ENCODE results near the gene HOXA3.

HOXA3 gene

DNA sequence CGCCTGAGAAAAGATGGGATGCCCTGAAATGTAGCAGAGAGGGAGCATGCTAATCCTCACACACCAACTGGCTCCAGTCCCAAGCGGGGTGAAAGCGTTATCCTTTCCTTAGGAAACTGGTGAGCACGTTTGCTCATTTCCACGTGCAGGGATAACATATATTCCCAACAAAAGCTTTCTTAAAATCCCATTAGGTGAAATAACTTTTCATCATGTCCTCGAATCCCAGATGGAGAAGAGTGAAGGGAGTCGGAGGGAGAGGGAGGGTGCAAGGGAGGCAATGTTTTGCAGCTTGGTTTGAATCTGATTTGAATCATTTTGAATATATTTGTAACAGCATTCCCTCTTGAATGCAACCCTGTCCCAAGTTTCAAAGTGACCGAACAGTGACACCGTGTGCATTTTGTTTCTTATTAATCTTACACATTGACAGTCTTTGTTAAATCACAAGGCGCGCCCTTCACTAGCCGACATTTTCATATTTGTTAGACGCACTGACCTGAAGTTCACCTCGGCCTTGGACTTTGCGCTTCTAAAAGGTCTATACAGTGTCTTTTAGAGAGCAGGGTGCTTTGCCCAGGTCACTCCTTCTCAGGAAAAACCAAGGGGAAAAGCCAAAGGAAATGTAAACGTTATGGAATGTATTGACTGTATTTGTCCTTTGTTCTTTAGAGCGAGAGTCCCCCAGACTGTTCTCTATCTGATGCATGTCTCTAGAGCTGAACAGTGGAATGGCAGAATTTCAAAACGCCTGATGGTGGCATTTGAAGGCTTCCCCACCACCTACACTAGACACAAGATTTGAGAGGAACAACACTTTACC lies 18.8 kb downstream of the HOXA3 start:
- DNase-seq (ENCODE audit: low spot score) = no peak
- peaks cover 11% of the 10 kb centered on the region for H3K4me1 Mint-ChIP-seq (ENCODE audit: low read depth)
- peaks cover 2% of the 10 kb centered on the region for H3K36me3 Mint-ChIP-seq (ENCODE audit: low read depth)
- H3K27me3 Mint-ChIP-seq (ENCODE audit: low read depth) = peaks cover 65% of the 10 kb centered on the region
- no peak overlapping the region for H3K4me3 Mint-ChIP-seq
- no peak overlapping the region for H3K27ac Mint-ChIP-seq
- H3K9me3 Mint-ChIP-seq = no peaks in the 10 kb centered on the region

- H3K4me1 Mint-ChIP-seq (ENCODE audit: low read depth) = peaks cover 11% of the 10 kb centered on the region
- no peak overlapping the region for H3K4me3 Mint-ChIP-seq
- peaks cover 64% of the 10 kb centered on the region for H3K27me3 Mint-ChIP-seq (ENCODE audit: low read depth)
- H3K36me3 Mint-ChIP-seq (ENCODE audit: low read depth) = peaks cover 2% of the 10 kb centered on the region
- H3K9me3 Mint-ChIP-seq = no peaks in the 10 kb centered on the region
- no peak for DNase-seq (ENCODE audit: low spot score)
- H3K27ac Mint-ChIP-seq = no peak overlapping the region
Observed at GRCh38 chr7:27132978-27133377, 19.4 kb downstream of the HOXA3 start.

DNA sequence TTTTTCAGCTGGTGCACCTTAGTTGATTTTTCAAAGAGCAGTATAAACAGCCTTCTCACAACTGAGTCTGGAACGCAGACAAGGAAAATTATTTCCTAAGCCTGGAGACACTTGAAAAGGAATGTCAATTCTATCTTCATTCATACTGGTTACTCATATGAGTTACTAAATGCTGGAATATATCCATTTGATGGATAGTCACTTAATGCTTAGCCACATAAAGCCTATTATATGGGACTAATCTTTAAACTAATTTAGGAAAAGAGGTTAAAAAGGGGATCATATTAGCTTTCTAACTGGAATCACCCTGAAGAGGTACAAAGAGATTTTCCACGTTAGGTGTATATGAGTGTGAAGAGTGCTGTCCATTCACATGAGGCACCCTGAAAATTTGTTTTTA lies 20.2 kb downstream of the HOXA3 start:
- Mint-ChIP-seq H3K27ac (no peak overlapping the region), H3K9me3 (no peaks in the 10 kb centered on the region), H3K36me3 (ENCODE audit: low read depth) (peaks cover 2% of the 10 kb centered on the region), H3K4me3 (peak overlapping the region; percentile 12), H3K4me1 (ENCODE audit: low read depth) (peaks cover 11% of the 10 kb centered on the region), H3K27me3 (ENCODE audit: low read depth) (peaks cover 63% of the 10 kb centered on the region)
- DNase-seq (ENCODE audit: low spot score) = no peak

- no peaks in the 10 kb centered on the region for H3K9me3 Mint-ChIP-seq
- H3K4me1 Mint-ChIP-seq (ENCODE audit: low read depth) = peaks cover 11% of the 10 kb centered on the region
- peaks cover 2% of the 10 kb centered on the region for H3K36me3 Mint-ChIP-seq (ENCODE audit: low read depth)
- H3K27ac Mint-ChIP-seq = no peak overlapping the region
- DNase-seq (ENCODE audit: low spot score) = no peak
- peak overlapping the region; percentile 55 for H3K4me3 Mint-ChIP-seq
- H3K27me3 Mint-ChIP-seq (ENCODE audit: low read depth) = peaks cover 65% of the 10 kb centered on the region
Observed at GRCh38 chr7:27131390-27131819, 21.0 kb downstream of the HOXA3 start.

DNA sequence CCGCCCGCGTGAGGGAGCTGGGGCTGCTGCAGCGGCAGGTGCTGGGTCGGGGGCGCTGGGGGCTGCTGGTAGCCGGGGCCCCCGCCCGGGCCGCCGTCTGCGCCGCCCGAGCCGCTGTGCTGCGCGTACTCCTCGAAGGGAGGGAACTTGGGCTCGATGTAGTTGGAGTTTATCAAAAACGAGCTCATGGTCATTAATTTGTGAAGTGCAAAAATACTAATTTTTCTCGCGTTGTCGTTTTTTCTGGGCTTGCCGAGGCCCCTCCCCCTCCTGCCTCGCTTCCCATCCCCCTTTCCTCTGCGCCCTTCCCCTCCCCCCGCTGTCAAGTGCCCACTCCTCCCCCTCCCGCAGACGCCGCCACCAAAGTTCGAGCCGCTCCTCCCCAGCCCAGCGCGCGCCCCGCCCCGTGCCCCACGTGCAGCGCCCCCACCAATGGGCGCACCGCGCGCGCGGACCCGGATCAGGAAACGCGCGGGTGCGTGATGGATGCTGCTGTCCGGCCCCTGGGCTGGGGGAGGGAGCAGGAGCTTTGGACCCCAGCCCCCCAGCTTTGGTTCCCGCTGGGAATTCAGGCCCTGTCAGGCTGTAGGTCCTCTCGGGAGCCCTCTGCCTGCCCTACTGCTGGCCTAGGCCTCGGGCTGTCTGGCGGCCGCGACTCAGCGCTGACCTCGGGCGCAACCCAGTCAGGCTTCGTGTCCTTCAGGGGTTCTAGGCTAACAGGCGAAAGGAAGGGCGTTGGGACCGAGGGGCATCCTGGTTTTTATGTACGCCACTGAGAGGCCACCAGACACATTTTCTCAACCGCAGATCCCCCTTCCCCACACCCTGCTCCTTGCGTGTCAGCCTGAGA lies 21.6 kb downstream of the HOXA3 start, which contains the start of gene HOXA4:
Gene HOXA4, minus strand, starts transcription at position 218 of the 850 bp plus-strand sequence. Its CDS starts 24 bp downstream, at position 194.
- Mint-ChIP-seq H3K36me3 (ENCODE audit: low read depth) (peaks cover 2% of the 10 kb centered on the region), H3K27me3 (ENCODE audit: low read depth) (peaks cover 64% of the 10 kb centered on the region), H3K27ac (no peak within 1 kb of the TSS), H3K4me1 (ENCODE audit: low read depth) (peaks cover 11% of the 10 kb centered on the region), H3K9me3 (no peaks in the 10 kb centered on the region), H3K4me3 (peak within 1 kb of the TSS; percentile 65)
- peak; percentile 64 for DNase-seq (ENCODE audit: low spot score)

- H3K27me3 Mint-ChIP-seq (ENCODE audit: low read depth) = peaks cover 61% of the 10 kb centered on the region
- H3K4me1 Mint-ChIP-seq (ENCODE audit: low read depth) = peaks cover 9% of the 10 kb centered on the region
- H3K27ac Mint-ChIP-seq = no peak overlapping the region
- peaks cover 2% of the 10 kb centered on the region for H3K36me3 Mint-ChIP-seq (ENCODE audit: low read depth)
- DNase-seq (ENCODE audit: low spot score) = no peak
- no peak overlapping the region for H3K4me3 Mint-ChIP-seq
- H3K9me3 Mint-ChIP-seq = no peaks in the 10 kb centered on the region
Observed at GRCh38 chr7:27129729-27130539, 22.4 kb downstream of the HOXA3 start.

DNA sequence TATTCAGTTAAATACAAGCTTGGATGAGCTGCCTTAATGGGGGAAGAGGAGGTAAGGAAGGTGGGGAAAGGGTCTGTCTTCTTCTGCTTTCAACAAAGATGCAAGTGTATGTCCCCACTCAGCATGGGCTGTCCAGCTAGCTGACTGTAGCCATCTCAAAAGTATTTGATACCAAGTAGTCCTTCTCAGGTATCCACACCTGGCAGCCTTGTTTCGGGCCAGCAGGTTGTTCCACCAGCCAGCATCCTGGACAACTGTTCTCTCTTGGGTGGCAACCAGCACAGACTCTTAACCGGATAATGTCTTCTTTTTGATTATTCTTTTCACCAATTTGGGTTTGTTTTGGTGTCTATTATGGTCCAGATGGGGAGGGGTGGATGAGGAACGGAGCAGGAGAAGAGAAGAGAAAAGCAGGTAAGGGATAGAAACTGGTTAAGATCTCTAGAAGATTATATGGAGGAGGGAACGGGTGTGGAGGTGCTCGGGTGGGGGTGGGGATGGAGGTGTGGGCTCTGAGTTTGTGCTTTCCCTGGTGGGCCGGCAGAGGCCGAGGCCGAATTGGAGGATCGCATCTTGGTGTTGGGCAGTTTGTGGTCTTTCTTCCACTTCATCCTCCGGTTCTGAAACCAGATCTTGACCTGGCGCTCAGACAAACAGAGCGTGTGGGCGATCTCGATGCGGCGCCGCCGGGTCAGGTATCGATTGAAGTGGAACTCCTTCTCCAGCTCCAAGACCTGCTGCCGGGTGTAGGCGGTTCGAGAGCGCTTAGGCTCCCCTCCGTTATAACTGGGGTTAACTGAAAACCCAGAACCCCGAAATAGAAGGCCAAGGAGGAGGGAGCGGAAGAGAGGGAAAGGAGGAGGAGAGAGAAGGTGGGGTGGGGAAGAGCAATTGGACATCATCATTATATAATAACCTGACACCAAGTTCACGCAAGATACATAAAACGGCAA lies 23.3 kb downstream of the HOXA3 start:
- H3K9me3 Mint-ChIP-seq = no peaks in the 10 kb centered on the region
- H3K4me1 Mint-ChIP-seq (ENCODE audit: low read depth) = peaks cover 3% of the 10 kb centered on the region
- DNase-seq (ENCODE audit: low spot score) = no peak
- H3K4me3 Mint-ChIP-seq = peak overlapping the region; percentile 17
- H3K27ac Mint-ChIP-seq = no peak overlapping the region
- peaks cover 2% of the 10 kb centered on the region for H3K36me3 Mint-ChIP-seq (ENCODE audit: low read depth)
- peaks cover 54% of the 10 kb centered on the region for H3K27me3 Mint-ChIP-seq (ENCODE audit: low read depth)

DNA sequence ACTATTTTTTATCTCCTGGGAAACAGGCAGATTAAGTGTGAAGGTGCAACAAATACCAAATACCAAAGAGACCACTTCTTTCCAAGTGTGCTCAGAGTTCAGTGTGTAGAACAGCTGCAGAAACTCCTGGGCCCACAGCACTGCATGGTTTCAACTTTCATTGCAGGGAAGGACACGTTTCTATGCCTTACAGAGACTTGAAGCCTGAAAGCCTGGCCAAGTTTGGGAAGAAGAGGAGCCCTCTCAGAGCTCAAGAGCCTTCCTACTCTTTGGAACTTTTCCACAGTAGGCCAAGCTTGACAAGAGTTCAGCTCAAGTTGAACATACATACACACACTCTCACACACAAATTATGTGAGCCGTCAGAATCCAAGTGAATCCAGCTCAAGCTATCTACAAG lies 24.3 kb downstream of the HOXA3 start:
- DNase-seq (ENCODE audit: low spot score) = no peak
- peaks cover 44% of the 10 kb centered on the region for H3K27me3 Mint-ChIP-seq (ENCODE audit: low read depth)
- no peaks in the 10 kb centered on the region for H3K4me1 Mint-ChIP-seq (ENCODE audit: low read depth)
- no peaks in the 10 kb centered on the region for H3K9me3 Mint-ChIP-seq
- peaks cover 2% of the 10 kb centered on the region for H3K36me3 Mint-ChIP-seq (ENCODE audit: low read depth)
- no peak overlapping the region for H3K27ac Mint-ChIP-seq
- H3K4me3 Mint-ChIP-seq = no peak overlapping the region

GRCh38 chr7:27126596-27127327 lies 25.6 kb downstream of the HOXA3 start:
- Mint-ChIP-seq H3K27ac (no peak overlapping the region), H3K36me3 (ENCODE audit: low read depth) (peaks cover 2% of the 10 kb centered on the region), H3K4me3 (no peak overlapping the region), H3K27me3 (ENCODE audit: low read depth) (peaks cover 37% of the 10 kb centered on the region), H3K4me1 (ENCODE audit: low read depth) (no peaks in the 10 kb centered on the region), H3K9me3 (no peaks in the 10 kb centered on the region)
- no peak for DNase-seq (ENCODE audit: low spot score)

DNA sequence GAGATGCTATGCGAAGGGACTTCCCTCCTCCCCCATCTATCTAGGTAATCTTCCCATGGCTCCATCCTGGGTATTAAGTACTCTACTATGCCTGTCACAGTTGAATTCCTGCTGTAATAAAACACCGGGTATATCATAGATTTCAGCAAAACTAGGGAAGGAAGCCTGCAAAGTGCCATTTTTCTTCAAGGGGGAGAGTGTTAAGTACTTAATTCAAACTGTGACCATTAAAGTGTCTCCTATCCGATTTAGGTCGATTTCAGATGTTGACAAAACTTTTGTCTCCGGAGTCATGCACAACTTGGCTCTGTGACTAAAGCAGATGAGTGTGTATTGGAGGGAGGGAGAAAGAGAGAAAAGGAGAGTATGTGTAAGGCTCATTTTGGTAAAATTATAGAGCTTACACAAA lies 26.4 kb downstream of the HOXA3 start:
- no peaks in the 10 kb centered on the region for H3K36me3 Mint-ChIP-seq (ENCODE audit: low read depth)
- H3K4me1 Mint-ChIP-seq (ENCODE audit: low read depth) = no peaks in the 10 kb centered on the region
- no peak overlapping the region for H3K27ac Mint-ChIP-seq
- no peak for DNase-seq (ENCODE audit: low spot score)
- H3K27me3 Mint-ChIP-seq (ENCODE audit: low read depth) = peaks cover 33% of the 10 kb centered on the region
- H3K4me3 Mint-ChIP-seq = no peak overlapping the region
- no peaks in the 10 kb centered on the region for H3K9me3 Mint-ChIP-seq

GRCh38 chr7:27124902-27125689 lies 27.3 kb downstream of the HOXA3 start:
- Mint-ChIP-seq H3K4me1 (ENCODE audit: low read depth) (no peaks in the 10 kb centered on the region), H3K27me3 (ENCODE audit: low read depth) (peaks cover 33% of the 10 kb centered on the region), H3K9me3 (no peaks in the 10 kb centered on the region), H3K4me3 (no peak overlapping the region), H3K36me3 (ENCODE audit: low read depth) (no peaks in the 10 kb centered on the region), H3K27ac (no peak overlapping the region)
- DNase-seq (ENCODE audit: low spot score) = no peak
